Upper lobe of left lung (tissue), 6 donors: Measurements from ENCODE around the gene POTEJ. TPM values are rescaled to one million over a fixed set of nuclear protein-coding genes. Genes with fewer than 3 reads are reported as not detected.
"Not testable (repeated sequence)": the region's sequence is repeated elsewhere in the genome, so short reads cannot be mapped to it uniquely, and the experiment has no call there.

Source experiments
- ATAC-seq, 2 donors: fragments of 200-7000 bp; cut with Tn5 transposase; one replicate each; pipeline ENCODE4 v1.9.1; 2022; ENCODE audit warnings: mild to moderate bottlenecking in 2 of 2, moderate library complexity in 2 of 2; ENCODE audit not compliant: low FRiP score in 2 of 2
- DNase-seq, 2 donors: peaks; one replicate each; pipeline ENCODE4 v3.0.0-alpha.2; 2019 to 2020
- H3K27ac ChIP-seq, 4 donors: fragments of 200-600 bp; sonication (generic); one replicate each; pipeline ENCODE4 v1.5.1; 2016 to 2019
- H3K27me3 ChIP-seq, 4 donors: fragments of 200-600 bp; sonication (generic); one replicate each; pipeline ENCODE4 v1.5.1; 2017 to 2019
- H3K36me3 ChIP-seq, 4 donors: fragments of 200-600 bp; sonication (generic); one replicate each; pipeline ENCODE4 v1.5.1; 2016 to 2019
- H3K4me1 ChIP-seq, 4 donors: fragments of 200-600 bp; sonication (generic); one replicate each; pipeline ENCODE4 v1.5.1; 2018 to 2019
- H3K4me3 ChIP-seq, 4 donors: fragments of 200-600 bp; sonication (generic); one replicate each; pipeline ENCODE4 v1.5.1; 2017 to 2019; ENCODE audit warnings: mild to moderate bottlenecking in 2 of 4, moderate library complexity in 1 of 4
- H3K9me3 ChIP-seq, 4 donors: fragments of 200-600 bp; sonication (generic); one replicate each; pipeline ENCODE4 v1.5.1; 2018 to 2019
- WGBS, 2 donors: methylation state at CpG; one replicate each; pipeline ENCODE4 v1.1.5; 2017 to 2018; 5-methylcytosine and 5-hydroxymethylcytosine counted together
- total RNA-seq, 6 donors: library from RNA; depleted of rRNA in 4 of 6; stranded (reverse); fragments of >200 nt in 4 of 6; gene quantifications; one replicate each; pipeline versions ENCODE4 v1.1.0 to v1.2.1, GENCODE V29; 2016 to 2021
- donor health status: DM: no; HTN: no; CAD: no; lungs with moderate emphysema.
- donor health status: DM: no; HTN: yes; CAD: no; lungs with severe emphysema.

The POTEJ gene
- under 1 TPM in 1 of 6 donors, not detected in 5; 0.30 TPM for total RNA-seq

- H3K36me3 ChIP-seq, H3K4me1 ChIP-seq, ATAC-seq, H3K4me3 ChIP-seq, H3K27ac ChIP-seq, DNase-seq, H3K9me3 ChIP-seq, H3K27me3 ChIP-seq: not testable (repeated sequence)
- no CpG with 5 or more reads among the region's 13 CpGs for WGBS, 2 donors
Observed at GRCh38 chr2:130611140-130611539, at the start of gene POTEJ. Gene POTEJ, plus strand, starts transcription at chr2:130611440. Its CDS starts 93 bp downstream, at chr2:130611533.

DNA sequence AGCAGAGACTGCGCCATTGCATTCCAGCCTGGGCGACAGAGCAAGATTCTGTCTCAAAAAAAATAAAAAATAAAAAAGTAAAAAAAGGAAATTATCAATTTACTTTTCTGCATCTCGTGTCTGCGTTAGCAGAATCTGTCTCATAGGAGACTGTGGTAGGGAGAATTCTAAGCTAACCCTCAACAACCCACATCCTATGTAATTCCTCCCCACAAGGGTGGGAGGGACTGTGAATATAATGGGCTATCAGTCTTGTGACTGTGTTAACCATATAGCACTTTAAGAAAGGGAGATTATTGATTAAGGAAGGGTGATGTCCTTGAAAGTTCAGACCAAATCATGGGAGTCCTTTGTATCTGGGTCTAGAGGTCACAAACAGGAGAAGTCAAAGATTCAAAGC is 45.1 kb upstream of the POTEJ start:
- WGBS, 2 donors, result no CpG with 5 or more reads among the region's 4 CpGs
- not testable (repeated sequence) for H3K4me1 ChIP-seq, H3K36me3 ChIP-seq, H3K27me3 ChIP-seq, ATAC-seq, H3K27ac ChIP-seq, DNase-seq, H3K9me3 ChIP-seq, H3K4me3 ChIP-seq

GRCh38 chr2:130571929-130572328 is 39.3 kb upstream of the POTEJ start:
- no CpG with 5 or more reads among the region's 3 CpGs for WGBS, 2 donors
- H3K9me3 ChIP-seq, H3K4me3 ChIP-seq, H3K36me3 ChIP-seq, H3K27ac ChIP-seq, H3K27me3 ChIP-seq, ATAC-seq, H3K4me1 ChIP-seq, DNase-seq: not testable (repeated sequence)

GRCh38 chr2:130574230-130574629 is 37.0 kb upstream of the POTEJ start:
- not testable (repeated sequence) for H3K4me3 ChIP-seq, H3K27ac ChIP-seq, H3K36me3 ChIP-seq, ATAC-seq, H3K4me1 ChIP-seq, H3K9me3 ChIP-seq, H3K27me3 ChIP-seq
- WGBS, 2 donors, result 92% methylated on average over 4 of the region's 13 CpGs; no CpG with 5 or more reads in 1 of the 2 donors
- DNase-seq, result peak in 1 of 2 donors; percentile 30

- not testable (repeated sequence) for H3K36me3 ChIP-seq, H3K9me3 ChIP-seq, H3K27me3 ChIP-seq, ATAC-seq, H3K27ac ChIP-seq, H3K4me3 ChIP-seq, DNase-seq, H3K4me1 ChIP-seq
- WGBS, 2 donors, result no CpG with 5 or more reads among the region's 8 CpGs
Observed at GRCh38 chr2:130576209-130576784, 34.9 kb upstream of the POTEJ start.

GRCh38 chr2:130577559-130577958 is 33.7 kb upstream of the POTEJ start:
- H3K27ac ChIP-seq, H3K27me3 ChIP-seq, H3K36me3 ChIP-seq, DNase-seq, ATAC-seq, H3K4me3 ChIP-seq, H3K9me3 ChIP-seq, H3K4me1 ChIP-seq: not testable (repeated sequence)
- no CpG with 5 or more reads among the region's 4 CpGs for WGBS, 2 donors

DNA sequence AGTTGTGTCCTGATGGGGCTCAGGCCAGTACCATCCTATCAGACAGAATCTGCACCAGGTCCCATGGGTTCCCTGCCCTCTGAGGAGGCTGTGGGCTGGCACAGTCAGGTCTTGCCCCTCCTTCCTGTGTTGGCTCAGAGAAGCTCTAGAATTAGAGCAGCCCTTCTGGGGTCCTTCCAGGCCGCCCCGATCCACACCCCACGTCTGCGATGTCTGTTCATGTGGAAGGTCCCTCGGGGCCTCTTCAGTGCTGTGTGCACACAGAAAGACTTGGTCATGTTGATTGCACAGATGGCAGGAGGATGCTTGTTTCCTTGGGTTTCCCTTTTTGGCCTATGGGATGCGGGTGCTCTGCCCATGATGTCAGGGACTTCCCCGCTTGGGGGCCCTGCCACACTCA is 32.1 kb upstream of the POTEJ start:
- not testable (repeated sequence) for H3K27me3 ChIP-seq, H3K36me3 ChIP-seq, H3K9me3 ChIP-seq, H3K4me1 ChIP-seq, ATAC-seq, H3K4me3 ChIP-seq, H3K27ac ChIP-seq
- 93 to 96% methylated on average over 5 of the region's 7 CpGs for WGBS, 2 donors
- peak in 1 of 2 donors; percentile 40 for DNase-seq

DNA sequence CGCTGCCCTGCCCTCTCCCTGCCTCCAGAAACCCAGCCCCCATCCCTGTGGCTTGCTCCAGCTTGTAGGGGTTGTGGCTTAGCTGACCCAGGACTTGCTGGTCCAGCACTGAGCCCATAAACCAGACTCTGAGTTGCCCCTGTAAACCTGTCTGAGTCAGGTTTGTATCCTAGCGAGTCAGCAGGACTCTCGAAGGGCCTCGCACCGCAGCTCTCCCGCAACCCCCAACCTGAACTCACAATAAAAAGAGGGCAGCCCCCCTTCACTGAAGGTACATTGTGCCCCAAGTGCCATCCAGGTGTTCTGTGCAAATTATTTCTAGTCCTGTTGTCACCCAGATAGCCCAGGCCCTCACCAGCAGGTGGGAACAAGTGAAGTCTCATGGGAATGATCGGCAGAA is 29.7 kb upstream of the POTEJ start:
- DNase-seq, result peak in 1 of 2 donors; percentile 15
- 86% methylated on average over 1 of the region's 7 CpGs; no CpG with 5 or more reads in 1 of the 2 donors for WGBS, 2 donors
- ATAC-seq, result not testable (repeated sequence)

DNA sequence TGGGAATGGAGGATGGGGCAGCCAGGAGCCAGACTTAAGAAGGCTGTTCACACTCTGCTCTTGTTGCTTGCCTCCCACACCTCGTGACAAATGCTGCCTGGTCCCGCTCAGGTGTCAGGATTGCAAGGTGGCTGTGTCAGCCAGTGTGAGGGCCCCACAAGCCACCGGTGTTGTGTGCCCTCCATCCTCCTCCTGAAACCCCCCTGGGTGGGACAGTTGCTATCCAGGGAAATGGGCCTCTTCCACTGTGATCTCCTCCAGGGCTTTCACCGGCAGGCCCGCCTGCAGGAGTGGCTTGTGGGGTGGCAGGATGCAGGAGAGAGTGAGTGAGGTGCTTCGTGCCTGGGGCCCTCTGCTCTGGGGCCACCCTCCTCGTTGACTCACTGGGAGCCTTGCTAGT is 28.3 kb upstream of the POTEJ start:
- DNase-seq (peak in 1 of 2 donors; percentile 33), ATAC-seq (peak in 1 of 2 donors; percentile 4)
- H3K27me3 ChIP-seq, H3K36me3 ChIP-seq, H3K4me1 ChIP-seq, H3K4me3 ChIP-seq, H3K9me3 ChIP-seq, H3K27ac ChIP-seq: not testable (repeated sequence)
- 40 to 60% methylated on average over 1 of the region's 7 CpGs for WGBS, 2 donors

More for the DNA sequence above, 29.7 kb upstream of the POTEJ start:
- H3K27me3 ChIP-seq, H3K36me3 ChIP-seq, H3K9me3 ChIP-seq, H3K4me3 ChIP-seq, H3K4me1 ChIP-seq, H3K27ac ChIP-seq: not testable (repeated sequence)

DNA sequence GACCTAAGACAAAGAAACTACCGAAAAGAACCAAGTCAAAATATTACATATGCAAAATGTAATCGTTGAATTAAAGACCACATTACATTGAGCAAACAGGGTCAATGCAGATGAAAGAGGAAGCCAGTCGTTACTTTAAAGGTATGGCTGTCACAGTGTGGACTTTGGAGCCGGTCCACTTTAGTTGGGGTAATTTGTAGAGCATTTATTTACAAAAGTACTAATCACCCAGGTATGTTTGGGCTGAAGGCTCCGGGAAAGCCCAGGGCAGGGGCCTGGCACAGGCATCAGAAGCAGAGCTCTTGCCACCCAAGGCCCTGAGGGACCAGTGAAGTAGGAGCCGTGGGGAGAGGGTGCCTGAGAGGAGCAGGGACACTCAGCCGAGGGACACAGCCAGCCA is 27.7 kb upstream of the POTEJ start:
- not testable (repeated sequence) for H3K9me3 ChIP-seq, DNase-seq, H3K27me3 ChIP-seq, H3K4me3 ChIP-seq, H3K27ac ChIP-seq, H3K4me1 ChIP-seq, H3K36me3 ChIP-seq, ATAC-seq
- 57 to 67% methylated on average over 5 of the region's 7 CpGs for WGBS, 2 donors

- not testable (repeated sequence) for H3K4me1 ChIP-seq, H3K36me3 ChIP-seq, H3K9me3 ChIP-seq, H3K27me3 ChIP-seq, H3K4me3 ChIP-seq, DNase-seq, ATAC-seq, H3K27ac ChIP-seq
- 92 to 100% methylated on average over 2 of the region's 4 CpGs for WGBS, 2 donors
Observed at GRCh38 chr2:130584726-130585125, 26.5 kb upstream of the POTEJ start.

DNA sequence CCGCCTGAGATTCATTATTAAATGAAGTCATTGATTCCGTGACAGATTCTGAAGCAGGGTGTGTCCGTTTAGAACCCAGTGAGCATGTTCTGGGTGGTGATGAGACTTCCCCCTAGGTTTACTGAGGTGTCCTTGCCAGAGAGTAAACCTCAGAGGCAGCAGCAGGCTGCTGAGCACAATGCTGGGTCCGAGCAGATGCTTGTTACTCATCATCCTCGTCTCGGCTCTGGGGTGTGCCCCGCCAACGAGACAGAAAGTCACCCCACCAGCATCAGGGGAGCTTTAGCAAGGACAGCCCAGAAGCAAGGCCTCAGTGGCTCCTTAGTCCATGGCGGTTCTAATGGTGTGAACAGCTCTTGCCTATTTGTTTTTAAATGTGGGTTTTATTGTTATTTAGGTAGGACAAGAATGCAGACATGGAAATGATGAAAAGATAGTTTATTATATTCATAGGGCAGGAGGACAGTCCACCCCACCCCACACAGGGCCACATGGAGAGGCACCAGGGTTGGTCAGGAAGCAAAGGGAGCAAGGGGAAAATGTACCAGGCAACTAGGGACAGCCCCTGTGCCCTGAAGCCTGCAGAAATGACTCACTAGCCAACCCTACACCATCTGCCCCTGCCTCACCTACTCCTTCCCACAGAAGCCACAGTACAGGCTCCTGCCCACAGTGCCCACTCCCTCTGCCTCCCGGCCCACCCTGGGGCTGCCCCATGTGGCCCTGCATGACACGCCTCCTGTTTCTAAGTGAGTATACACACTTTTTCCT is 22.4 kb upstream of the POTEJ start:
- ATAC-seq, H3K27ac ChIP-seq, H3K36me3 ChIP-seq, DNase-seq, H3K4me1 ChIP-seq, H3K9me3 ChIP-seq, H3K4me3 ChIP-seq, H3K27me3 ChIP-seq: not testable (repeated sequence)
- WGBS, 2 donors, result 78 to 80% methylated on average over 1 of the region's 11 CpGs

- 24 to 49% methylated on average over 4 to 5 of the region's 8 CpGs for WGBS, 2 donors
Observed at GRCh38 chr2:130590170-130590841, 20.9 kb upstream of the POTEJ start.

More at GRCh38 chr2:130590170-130590841, 20.9 kb upstream of the POTEJ start:
- not testable (repeated sequence) for H3K36me3 ChIP-seq, H3K4me3 ChIP-seq, H3K4me1 ChIP-seq, H3K9me3 ChIP-seq, H3K27me3 ChIP-seq, H3K27ac ChIP-seq, DNase-seq
- ATAC-seq, result peak in 1 of 2 donors; percentile 2
